ENCODE data around the gene KRTAP3-2. TPM values are rescaled to one million over a fixed set of nuclear protein-coding genes. Genes with fewer than 3 reads are reported as not detected.
A peak's percentile ranks its signal among the peaks of the same experiment; 100 is the strongest.

Gene KRTAP3-2
- total RNA-seq, 2 donors from 2014 or later = not detected

- no peak for TF ChIP-seq CTCF (IDR thresholded peaks at IDR 0.05)
- no peak overlapping the region for H3K27ac ChIP-seq
- no peak for ATAC-seq (ENCODE audit: insufficient number of reproducible peaks, low FRiP score, low read depth)
- H3K4me1 ChIP-seq (ENCODE audit: control insufficient read depth in 1 of 2, low read depth in 2 of 2) = no peaks in the 10 kb centered on the region
- no peaks in the 10 kb centered on the region for H3K27me3 ChIP-seq (replicated peaks; ENCODE audit: insufficient read depth)
- peak overlapping the region; percentile 18 for H3K4me3 ChIP-seq
- DNase-seq (ENCODE audit: low spot score) = no peak
- H3K9me3 ChIP-seq = no peaks in the 10 kb centered on the region
- no peaks in the 10 kb centered on the region for H3K36me3 ChIP-seq
Measured at GRCh38 chr17:40960144-40960543, 39.6 kb downstream of the KRTAP3-2 start.

GRCh38 chr17:40958086-40958953 is 41.4 kb downstream of the KRTAP3-2 start:
- Histone ChIP-seq H3K27ac (no peak overlapping the region), H3K36me3 (no peaks in the 10 kb centered on the region), H3K27me3 (replicated peaks; ENCODE audit: insufficient read depth) (no peaks in the 10 kb centered on the region), H3K4me1 (ENCODE audit: control insufficient read depth in 1 of 2, low read depth in 2 of 2) (no peaks in the 10 kb centered on the region), H3K9me3 (no peaks in the 10 kb centered on the region), H3K4me3 (no peak overlapping the region)
- ATAC-seq (ENCODE audit: insufficient number of reproducible peaks, low FRiP score, low read depth) (no peak), DNase-seq (ENCODE audit: low spot score) (no peak)
- TF ChIP-seq CTCF (IDR thresholded peaks at IDR 0.05) = no peak

- H3K9me3 ChIP-seq = no peaks in the 10 kb centered on the region
- no peak for TF ChIP-seq CTCF (IDR thresholded peaks at IDR 0.05)
- H3K4me1 ChIP-seq (ENCODE audit: control insufficient read depth in 1 of 2, low read depth in 2 of 2) = no peaks in the 10 kb centered on the region
- DNase-seq (ENCODE audit: low spot score) (no peak), ATAC-seq (ENCODE audit: insufficient number of reproducible peaks, low FRiP score, low read depth) (no peak)
- H3K27me3 ChIP-seq (replicated peaks; ENCODE audit: insufficient read depth) = no peaks in the 10 kb centered on the region
- H3K4me3 ChIP-seq = no peak overlapping the region
- no peak overlapping the region for H3K27ac ChIP-seq
- no peaks in the 10 kb centered on the region for H3K36me3 ChIP-seq
Measured at GRCh38 chr17:40956401-40957254, 43.1 kb downstream of the KRTAP3-2 start.

- Histone ChIP-seq H3K27ac (no peak overlapping the region), H3K36me3 (no peaks in the 10 kb centered on the region), H3K4me1 (ENCODE audit: control insufficient read depth in 1 of 2, low read depth in 2 of 2) (no peaks in the 10 kb centered on the region), H3K4me3 (no peak overlapping the region), H3K27me3 (replicated peaks; ENCODE audit: insufficient read depth) (no peaks in the 10 kb centered on the region), H3K9me3 (no peaks in the 10 kb centered on the region)
- TF ChIP-seq CTCF (IDR thresholded peaks at IDR 0.05) = no peak
- no peak for DNase-seq (ENCODE audit: low spot score)
- ATAC-seq (ENCODE audit: insufficient number of reproducible peaks, low FRiP score, low read depth) = no peak
Measured at GRCh38 chr17:40953881-40954280, 45.8 kb downstream of the KRTAP3-2 start.

- TF ChIP-seq CTCF (IDR thresholded peaks at IDR 0.05) = no peak
- no peak for DNase-seq (ENCODE audit: low spot score)
- Histone ChIP-seq H3K4me1 (ENCODE audit: control insufficient read depth in 1 of 2, low read depth in 2 of 2) (no peaks in the 10 kb centered on the region), H3K4me3 (no peak overlapping the region), H3K27me3 (replicated peaks; ENCODE audit: insufficient read depth) (no peaks in the 10 kb centered on the region), H3K36me3 (no peaks in the 10 kb centered on the region), H3K9me3 (no peaks in the 10 kb centered on the region), H3K27ac (no peak overlapping the region)
- no peak for ATAC-seq (ENCODE audit: insufficient number of reproducible peaks, low FRiP score, low read depth)
Measured at GRCh38 chr17:40952661-40953060, 47.0 kb downstream of the KRTAP3-2 start.

Data from thoracic aorta (tissue), 2 donors.